SK-N-SH (cell line): ENCODE measurements around the gene RNF150.

Experiments used
- GABPA ChIP-seq: IDR thresholded peaks from 2 replicates; pipeline ENCODE4 v1.4.0; 2012; ENCODE audit warnings: low read depth, mild to moderate bottlenecking
- NFIC ChIP-seq: IDR thresholded peaks from 2 replicates; pipeline ENCODE4 v1.4.0; 2012; ENCODE audit warnings: borderline replicate concordance
- POLR2AphosphoS5 ChIP-seq: IDR thresholded peaks from 2 replicates; pipeline ENCODE4 v1.6.1; 2012; ENCODE audit warnings: low read depth, low read length
- RCOR1 ChIP-seq: fragments of 150-350 bp; IDR thresholded peaks from 2 replicates; pipeline ENCODE4 v1.6.1; 2017; ENCODE audit warnings: antibody characterized with exemption, low read length
- TAF1 ChIP-seq: IDR thresholded peaks from 2 replicates; pipeline ENCODE4 v1.6.1; 2012; ENCODE audit warnings: low read depth, mild to moderate bottlenecking, low read length, moderate library complexity, borderline replicate concordance
- TF ChIP-seq, protein P1 (sequence below): IDR thresholded peaks from 2 replicates; pipeline ENCODE4 v1.4.0; 2012; ENCODE audit warnings: low read depth
- TF ChIP-seq, protein P2 (sequence below): fragments of 200-600 bp; sonication (generic); IDR thresholded peaks from 2 replicates; pipeline ENCODE4 v1.6.1; 2017; ENCODE audit warnings: antibody characterized with exemption, mild to moderate bottlenecking, moderate library complexity

DNA sequence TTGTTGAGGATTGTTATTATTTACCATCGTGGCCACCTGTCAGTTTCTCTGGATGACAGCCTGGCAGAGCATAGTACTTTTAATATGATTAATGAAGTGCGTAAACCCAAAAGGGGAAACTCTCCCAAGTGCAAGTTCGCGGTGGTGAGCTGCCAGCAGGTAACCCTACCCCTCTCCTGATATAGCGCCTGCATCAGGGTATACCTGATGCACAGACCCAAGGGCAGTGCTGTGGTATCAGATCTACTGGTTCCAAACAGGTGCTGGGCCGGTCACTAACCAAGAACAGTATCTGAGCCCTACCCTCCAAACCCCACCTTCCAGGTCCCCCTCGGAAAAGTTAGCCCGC is 1.6 kb downstream of the RNF150 start:
- TF ChIP-seq GABPA (no peak), RCOR1 (no peak), POLR2AphosphoS5 (no peak), NFIC (no peak), TAF1 (no peak)
- TF ChIP-seq, protein P1, sequence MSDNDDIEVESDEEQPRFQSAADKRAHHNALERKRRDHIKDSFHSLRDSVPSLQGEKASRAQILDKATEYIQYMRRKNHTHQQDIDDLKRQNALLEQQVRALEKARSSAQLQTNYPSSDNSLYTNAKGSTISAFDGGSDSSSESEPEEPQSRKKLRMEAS: no peak
- TF ChIP-seq, protein P2, sequence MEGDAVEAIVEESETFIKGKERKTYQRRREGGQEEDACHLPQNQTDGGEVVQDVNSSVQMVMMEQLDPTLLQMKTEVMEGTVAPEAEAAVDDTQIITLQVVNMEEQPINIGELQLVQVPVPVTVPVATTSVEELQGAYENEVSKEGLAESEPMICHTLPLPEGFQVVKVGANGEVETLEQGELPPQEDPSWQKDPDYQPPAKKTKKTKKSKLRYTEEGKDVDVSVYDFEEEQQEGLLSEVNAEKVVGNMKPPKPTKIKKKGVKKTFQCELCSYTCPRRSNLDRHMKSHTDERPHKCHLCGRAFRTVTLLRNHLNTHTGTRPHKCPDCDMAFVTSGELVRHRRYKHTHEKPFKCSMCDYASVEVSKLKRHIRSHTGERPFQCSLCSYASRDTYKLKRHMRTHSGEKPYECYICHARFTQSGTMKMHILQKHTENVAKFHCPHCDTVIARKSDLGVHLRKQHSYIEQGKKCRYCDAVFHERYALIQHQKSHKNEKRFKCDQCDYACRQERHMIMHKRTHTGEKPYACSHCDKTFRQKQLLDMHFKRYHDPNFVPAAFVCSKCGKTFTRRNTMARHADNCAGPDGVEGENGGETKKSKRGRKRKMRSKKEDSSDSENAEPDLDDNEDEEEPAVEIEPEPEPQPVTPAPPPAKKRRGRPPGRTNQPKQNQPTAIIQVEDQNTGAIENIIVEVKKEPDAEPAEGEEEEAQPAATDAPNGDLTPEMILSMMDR: no peak
